GM18502 (cell line): ENCODE measurements around the gene ABTB1.
A peak's percentile ranks its signal among the peaks of the same experiment; 100 is the strongest.

ENCODE experiments used
- ATAC-seq: cut with Tn5 transposase; IDR thresholded peaks from one replicate; pipeline ENCODE4 v1.9.1; 2021; ENCODE audit warnings: mild to moderate bottlenecking; ENCODE audit not compliant: unreplicated experiment, poor library complexity

Gene ABTB1

GRCh38 chr3:127684871-127685707, 12.3 kb downstream of the ABTB1 start:
- no peak for ATAC-seq

- ATAC-seq = no peak
Observed at GRCh38 chr3:127685708-127686511, 13.2 kb downstream of the ABTB1 start.

GRCh38 chr3:127686512-127686894, 13.8 kb downstream of the ABTB1 start:
- ATAC-seq = no peak

- ATAC-seq = no peak
Observed at GRCh38 chr3:127687228-127687737, 14.5 kb downstream of the ABTB1 start.

GRCh38 chr3:127688022-127688415, 15.3 kb downstream of the ABTB1 start:
- ATAC-seq = no peak

- ATAC-seq = no peak
Observed at GRCh38 chr3:127688416-127689265, 15.9 kb downstream of the ABTB1 start.

GRCh38 chr3:127689266-127689860, 16.6 kb downstream of the ABTB1 start:
- no peak for ATAC-seq

GRCh38 chr3:127690106-127690505, 17.4 kb downstream of the ABTB1 start:
- ATAC-seq = no peak

- ATAC-seq = no peak
Observed at GRCh38 chr3:127690823-127691452, 18.2 kb downstream of the ABTB1 start.

GRCh38 chr3:127691489-127691888, 18.7 kb downstream of the ABTB1 start:
- no peak for ATAC-seq

GRCh38 chr3:127691974-127692373, 19.2 kb downstream of the ABTB1 start:
- ATAC-seq = no peak

GRCh38 chr3:127692501-127693335, 20.0 kb downstream of the ABTB1 start:
- no peak for ATAC-seq

GRCh38 chr3:127693336-127693843, 20.6 kb downstream of the ABTB1 start:
- no peak for ATAC-seq

GRCh38 chr3:127694467-127695215, 21.9 kb downstream of the ABTB1 start:
- no peak for ATAC-seq

- ATAC-seq = peak; percentile 74
Observed at GRCh38 chr3:127697551-127698240, 24.9 kb downstream of the ABTB1 start.

- no peak for ATAC-seq
Observed at GRCh38 chr3:127698286-127698685, 25.5 kb downstream of the ABTB1 start.

- ATAC-seq = no peak
Observed at GRCh38 chr3:127698691-127699415, 26.1 kb downstream of the ABTB1 start.
